Activated CD8-positive, alpha-beta T cell treated with anti-CD3 and anti-CD28 coated beads for 36 hours (primary cell): ENCODE measurements around the gene KIT. TPM values are rescaled to one million over a fixed set of nuclear protein-coding genes. Genes with fewer than 3 reads are reported as not detected.

ENCODE experiments used
- ATAC-seq: fragments of 200-7000 bp; cut with Tn5 transposase; one replicate; pipeline ENCODE4 v1.10.0; 2021; ENCODE audit warnings: mild to moderate bottlenecking, moderate library complexity
- CTCF ChIA-PET: fragments of 350-600 bp; sonication (Branson Sonifier 250); formaldehyde crosslinking; loops from one replicate; lab custom pipeline; 2021; ENCODE audit warnings: antibody characterized with exemption; lab: Charles Lee
- POLR2A ChIA-PET: fragments of 350-600 bp; sonication (Branson Sonifier 250); formaldehyde crosslinking; loops from one replicate; lab custom pipeline; 2021; ENCODE audit warnings: antibody characterized with exemption; lab: Charles Lee
- DNase-seq: peaks from one replicate; pipeline ENCODE4 v3.0.0-alpha.2; 2020
- H3K27ac Mint-ChIP-seq: one replicate; pipeline ENCODE4 v1.8.0; 2021; ENCODE audit warnings: mild to moderate bottlenecking, mixed read lengths
- H3K27me3 Mint-ChIP-seq: one replicate; pipeline ENCODE4 v1.8.0; 2021; ENCODE audit warnings: mixed read lengths
- H3K36me3 Mint-ChIP-seq: one replicate; pipeline ENCODE4 v1.8.0; 2021; ENCODE audit warnings: low read depth, mixed read lengths
- H3K4me1 Mint-ChIP-seq: one replicate; pipeline ENCODE4 v1.8.0; 2021; ENCODE audit warnings: low read depth, mixed read lengths
- H3K4me3 Mint-ChIP-seq: one replicate; pipeline ENCODE4 v1.8.0; 2021; ENCODE audit warnings: mild to moderate bottlenecking, moderate library complexity, mixed read lengths
- H3K9me3 Mint-ChIP-seq: one replicate; pipeline ENCODE4 v1.8.0; 2021; ENCODE audit warnings: mixed read lengths
- CTCF ChIP-seq: fragments of 200-600 bp; IDR thresholded peaks from one replicate; pipeline ENCODE4 v1.8.0; 2022; ENCODE audit warnings: antibody characterized with exemption, mild to moderate bottlenecking
- intact Hi-C: fragments of 100-400 bp; cut with micrococcal nuclease; formaldehyde crosslinking; loops from one replicate; pipeline ENCODE4 v1.10.0; 2022
- total RNA-seq, 2 experiments: library from RNA; stranded (reverse); gene quantifications; one replicate each; pipeline ENCODE4 v1.2.3, GENCODE V29; 2021

KIT gene
- total RNA-seq, 2 experiments from 2014 or later, result 0.27 to 0.58 TPM

GRCh38 chr4:54779476-54780148 lies 121.9 kb downstream of the KIT start:
- DNase-seq, result no peak
- H3K9me3 Mint-ChIP-seq, result no peaks in the 10 kb centered on the region
- H3K27ac Mint-ChIP-seq, result no peak overlapping the region
- ChIA-PET POLR2A (no interaction called here), CTCF (no interaction called here)
- H3K4me1 Mint-ChIP-seq, result no peaks in the 10 kb centered on the region
- H3K36me3 Mint-ChIP-seq, result no peaks in the 10 kb centered on the region
- no peak for ATAC-seq
- no peaks in the 10 kb centered on the region for H3K27me3 Mint-ChIP-seq
- H3K4me3 Mint-ChIP-seq, result no peak overlapping the region
- intact Hi-C loops, result no loop called here
- TF ChIP-seq CTCF, result no peak

- intact Hi-C loops, result no loop called here
- ATAC-seq (no peak), DNase-seq (no peak)
- CTCF ChIA-PET, result no interaction called here
- H3K36me3 Mint-ChIP-seq, result no peaks in the 10 kb centered on the region
- H3K4me3 Mint-ChIP-seq, result no peak overlapping the region
- no peaks in the 10 kb centered on the region for H3K9me3 Mint-ChIP-seq
- POLR2A ChIA-PET, result no interaction called here
- TF ChIP-seq CTCF, result no peak
- no peak overlapping the region for H3K27ac Mint-ChIP-seq
- H3K27me3 Mint-ChIP-seq, result no peaks in the 10 kb centered on the region
- H3K4me1 Mint-ChIP-seq, result no peaks in the 10 kb centered on the region
Observed at GRCh38 chr4:54780149-54780495, 122.4 kb downstream of the KIT start.

GRCh38 chr4:54781756-54782155 lies 124.0 kb downstream of the KIT start:
- Mint-ChIP-seq H3K4me1 (no peaks in the 10 kb centered on the region), H3K9me3 (no peaks in the 10 kb centered on the region), H3K36me3 (no peaks in the 10 kb centered on the region), H3K4me3 (no peak overlapping the region), H3K27me3 (no peaks in the 10 kb centered on the region), H3K27ac (no peak overlapping the region)
- CTCF ChIA-PET, result interaction anchor here (1.4 kb wide), 1 partner anchor 11 kb away, joined by 3 read pairs; no protein-coding TSS in a partner anchor
- POLR2A ChIA-PET, result no interaction called here
- DNase-seq (no peak), ATAC-seq (no peak)
- TF ChIP-seq CTCF, result no peak
- intact Hi-C loops, result no loop called here

- no peak for ATAC-seq
- Mint-ChIP-seq H3K4me1 (no peaks in the 10 kb centered on the region), H3K9me3 (no peaks in the 10 kb centered on the region), H3K27me3 (no peaks in the 10 kb centered on the region), H3K36me3 (no peaks in the 10 kb centered on the region), H3K4me3 (no peak overlapping the region), H3K27ac (no peak overlapping the region)
- intact Hi-C loops, result no loop called here
- CTCF ChIA-PET, result no interaction called here
- DNase-seq, result no peak
- POLR2A ChIA-PET, result no interaction called here
- no peak for TF ChIP-seq CTCF
Observed at GRCh38 chr4:54783402-54784110, 125.8 kb downstream of the KIT start.

GRCh38 chr4:54784161-54784671 lies 126.5 kb downstream of the KIT start:
- H3K36me3 Mint-ChIP-seq, result no peaks in the 10 kb centered on the region
- DNase-seq (no peak), ATAC-seq (no peak)
- H3K27me3 Mint-ChIP-seq, result no peaks in the 10 kb centered on the region
- no peaks in the 10 kb centered on the region for H3K9me3 Mint-ChIP-seq
- no peak for TF ChIP-seq CTCF
- no peak overlapping the region for H3K4me3 Mint-ChIP-seq
- no peaks in the 10 kb centered on the region for H3K4me1 Mint-ChIP-seq
- intact Hi-C loops, result no loop called here
- CTCF ChIA-PET, result no interaction called here
- POLR2A ChIA-PET, result no interaction called here
- no peak overlapping the region for H3K27ac Mint-ChIP-seq
